Measurements from ENCODE around the gene PRELID1.

DNA sequence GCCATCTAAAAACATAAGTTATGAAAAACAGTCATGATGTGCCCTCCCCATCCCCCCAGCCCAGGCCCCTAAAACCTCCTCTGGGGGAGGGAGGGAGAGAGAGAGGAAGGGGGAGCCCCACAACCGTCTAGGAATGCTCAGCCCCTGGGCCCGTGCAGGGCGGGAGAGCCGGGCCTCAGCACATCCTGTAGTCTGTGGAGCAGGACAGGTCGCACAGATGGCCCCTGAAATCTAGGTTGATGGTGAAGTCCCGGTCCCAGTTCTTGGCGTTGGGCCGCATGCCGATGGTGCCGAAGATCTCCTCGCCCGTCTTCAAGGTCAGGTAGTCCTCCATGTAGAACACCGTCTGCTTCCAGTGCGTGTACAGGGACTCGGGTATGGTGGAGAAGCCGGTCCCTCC lies 38.2 kb upstream of the PRELID1 start:
- TF ChIP-seq, protein P1, sequence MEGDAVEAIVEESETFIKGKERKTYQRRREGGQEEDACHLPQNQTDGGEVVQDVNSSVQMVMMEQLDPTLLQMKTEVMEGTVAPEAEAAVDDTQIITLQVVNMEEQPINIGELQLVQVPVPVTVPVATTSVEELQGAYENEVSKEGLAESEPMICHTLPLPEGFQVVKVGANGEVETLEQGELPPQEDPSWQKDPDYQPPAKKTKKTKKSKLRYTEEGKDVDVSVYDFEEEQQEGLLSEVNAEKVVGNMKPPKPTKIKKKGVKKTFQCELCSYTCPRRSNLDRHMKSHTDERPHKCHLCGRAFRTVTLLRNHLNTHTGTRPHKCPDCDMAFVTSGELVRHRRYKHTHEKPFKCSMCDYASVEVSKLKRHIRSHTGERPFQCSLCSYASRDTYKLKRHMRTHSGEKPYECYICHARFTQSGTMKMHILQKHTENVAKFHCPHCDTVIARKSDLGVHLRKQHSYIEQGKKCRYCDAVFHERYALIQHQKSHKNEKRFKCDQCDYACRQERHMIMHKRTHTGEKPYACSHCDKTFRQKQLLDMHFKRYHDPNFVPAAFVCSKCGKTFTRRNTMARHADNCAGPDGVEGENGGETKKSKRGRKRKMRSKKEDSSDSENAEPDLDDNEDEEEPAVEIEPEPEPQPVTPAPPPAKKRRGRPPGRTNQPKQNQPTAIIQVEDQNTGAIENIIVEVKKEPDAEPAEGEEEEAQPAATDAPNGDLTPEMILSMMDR (conservative IDR thresholded peaks at IDR 0.05; ENCODE audit: low read depth, low read length): no peak
- no peak for TF ChIP-seq EZH2 (IDR thresholded peaks at IDR 0.05; ENCODE audit: borderline replicate concordance, low read depth, low read length, poor library complexity, severe bottlenecking)
